CD4-positive, alpha-beta T cell treated with Interleukin-1 beta for 1 hour (primary cell): ENCODE measurements around the gene TM2D1.

ENCODE experiments used
- DNase-seq, 2 donors: peaks; one replicate each; pipeline ENCODE4 v3.0.0-alpha.2; 2020 to 2022

TM2D1 gene

GRCh38 chr1:61641578-61642336, 83.2 kb downstream of the TM2D1 start:
- DNase-seq = peak; percentile 39 to 62

- peak in 1 of 2 donors; percentile 5 for DNase-seq
Observed at GRCh38 chr1:61640531-61641530, 84.1 kb downstream of the TM2D1 start.

GRCh38 chr1:61639608-61640336, 85.2 kb downstream of the TM2D1 start:
- DNase-seq = no peak

- no peak for DNase-seq
Observed at GRCh38 chr1:61638911-61639605, 85.9 kb downstream of the TM2D1 start.

- DNase-seq = no peak
Observed at GRCh38 chr1:61638296-61638695, 86.6 kb downstream of the TM2D1 start.

GRCh38 chr1:61637470-61637869, 87.5 kb downstream of the TM2D1 start:
- DNase-seq = no peak

GRCh38 chr1:61636814-61637213, 88.1 kb downstream of the TM2D1 start:
- DNase-seq = no peak

GRCh38 chr1:61636376-61636775, 88.6 kb downstream of the TM2D1 start:
- DNase-seq = no peak

GRCh38 chr1:61635557-61635956, 89.4 kb downstream of the TM2D1 start:
- no peak for DNase-seq

GRCh38 chr1:61631436-61631835, 93.5 kb downstream of the TM2D1 start:
- no peak for DNase-seq
